Sigmoid colon (tissue), 4 donors: ENCODE measurements around the gene MFSD2A.

Source experiments
- EP300 ChIP-seq, 4 donors: sonication (generic); formaldehyde crosslinking; IDR thresholded peaks; one replicate each; pipeline ENCODE4 v1.6.1; 2017; ENCODE audit warnings: antibody characterized with exemption in 4 of 4
- TF ChIP-seq, protein P1 (sequence below), 4 experiments: fragments of 450-650 bp in 3 of 4; fragments of 200-600 bp in 1 of 4; IDR thresholded peaks; one replicate each; pipeline ENCODE4 v1.5.1; 2016 to 2019; ENCODE audit warnings: antibody characterized with exemption in 4 of 4, mild to moderate bottlenecking in 3 of 4, moderate library complexity in 2 of 4

DNA sequence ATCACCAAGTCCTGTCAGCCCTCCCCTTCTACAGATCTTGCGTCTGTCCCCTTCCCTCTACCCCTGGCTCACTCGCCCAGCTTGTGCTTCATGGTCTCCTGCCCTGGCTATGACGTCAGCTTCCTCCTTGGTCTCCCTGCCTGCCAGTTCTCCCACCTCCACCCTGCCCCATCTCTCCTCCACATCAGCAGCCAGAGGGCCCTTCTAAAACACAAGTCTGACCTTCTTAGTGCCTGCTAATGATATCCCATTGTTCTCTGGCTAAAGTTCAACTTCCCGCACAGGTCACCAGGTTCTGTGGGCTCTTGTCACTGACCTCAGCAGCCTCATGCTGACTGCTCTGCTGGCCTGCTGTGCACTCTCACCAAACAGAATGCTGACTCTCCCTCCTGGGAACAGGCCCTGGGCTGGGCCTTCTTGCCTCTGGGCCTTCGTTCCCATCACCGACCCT is 28.6 kb upstream of the MFSD2A start:
- TF ChIP-seq EP300 (IDR thresholded peaks at IDR 0.05): no peak
- TF ChIP-seq, protein P1, sequence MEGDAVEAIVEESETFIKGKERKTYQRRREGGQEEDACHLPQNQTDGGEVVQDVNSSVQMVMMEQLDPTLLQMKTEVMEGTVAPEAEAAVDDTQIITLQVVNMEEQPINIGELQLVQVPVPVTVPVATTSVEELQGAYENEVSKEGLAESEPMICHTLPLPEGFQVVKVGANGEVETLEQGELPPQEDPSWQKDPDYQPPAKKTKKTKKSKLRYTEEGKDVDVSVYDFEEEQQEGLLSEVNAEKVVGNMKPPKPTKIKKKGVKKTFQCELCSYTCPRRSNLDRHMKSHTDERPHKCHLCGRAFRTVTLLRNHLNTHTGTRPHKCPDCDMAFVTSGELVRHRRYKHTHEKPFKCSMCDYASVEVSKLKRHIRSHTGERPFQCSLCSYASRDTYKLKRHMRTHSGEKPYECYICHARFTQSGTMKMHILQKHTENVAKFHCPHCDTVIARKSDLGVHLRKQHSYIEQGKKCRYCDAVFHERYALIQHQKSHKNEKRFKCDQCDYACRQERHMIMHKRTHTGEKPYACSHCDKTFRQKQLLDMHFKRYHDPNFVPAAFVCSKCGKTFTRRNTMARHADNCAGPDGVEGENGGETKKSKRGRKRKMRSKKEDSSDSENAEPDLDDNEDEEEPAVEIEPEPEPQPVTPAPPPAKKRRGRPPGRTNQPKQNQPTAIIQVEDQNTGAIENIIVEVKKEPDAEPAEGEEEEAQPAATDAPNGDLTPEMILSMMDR (IDR thresholded peaks at IDR 0.05): no peak
